GM23338 (cell line): ENCODE results near the gene CTBP2. TPM values are rescaled to one million over a fixed set of nuclear protein-coding genes. Genes with fewer than 3 reads are reported as not detected.

Experiments
- ATAC-seq: fragments of 200-7000 bp; cut with Tn5 transposase; 3 replicates; pipeline ENCODE4 v1.9.1; 2020
- DNase-seq: peaks from one replicate; pipeline ENCODE4 v3.0.0-alpha.2; 2015; ENCODE audit warnings: low spot score
- H2AFZ ChIP-seq: fragments of 200-600 bp; sonication (generic); 2 replicates; pipeline ENCODE4 v1.8.0; 2016; ENCODE audit warnings: antibody characterized with exemption, mild to moderate bottlenecking, moderate library complexity
- H3F3A ChIP-seq: fragments of 200-600 bp; sonication (generic); replicated peaks from 2 replicates; pipeline ENCODE4 v1.8.0; 2017; ENCODE audit warnings: antibody characterized with exemption, mixed run types, low read depth
- H3K27ac ChIP-seq: fragments of 200-600 bp; sonication (generic); 2 replicates; pipeline ENCODE4 v1.6.1; 2016; ENCODE audit warnings: low read depth
- H3K27me3 ChIP-seq: fragments of 200-600 bp; sonication (generic); 2 replicates; pipeline ENCODE4 v1.8.0; 2016; ENCODE audit warnings: mild to moderate bottlenecking, mixed run types, moderate library complexity; ENCODE audit not compliant: insufficient read depth
- H3K36me3 ChIP-seq: fragments of 200-600 bp; sonication (generic); 2 replicates; pipeline ENCODE4 v1.8.0; 2016; ENCODE audit warnings: mild to moderate bottlenecking; ENCODE audit not compliant: insufficient read depth
- H3K4me1 ChIP-seq: fragments of 200-600 bp; sonication (generic); 2 replicates; pipeline ENCODE4 v1.8.0; 2016; ENCODE audit warnings: mild to moderate bottlenecking, moderate library complexity; ENCODE audit not compliant: insufficient read depth
- H3K4me2 ChIP-seq: fragments of 200-600 bp; sonication (generic); 2 replicates; pipeline ENCODE4 v1.7.1; 2017; ENCODE audit warnings: mixed run types
- H3K4me3 ChIP-seq: fragments of 200-600 bp; sonication (generic); 2 replicates; pipeline ENCODE4 v1.6.1; 2016; ENCODE audit warnings: mixed run types
- H3K79me2 ChIP-seq: fragments of 200-600 bp; sonication (generic); replicated peaks from 2 replicates; pipeline ENCODE4 v1.8.0; 2017; ENCODE audit warnings: mild to moderate bottlenecking; ENCODE audit not compliant: insufficient read depth
- H3K9me2 ChIP-seq: fragments of 200-600 bp; sonication (generic); 2 replicates; pipeline ENCODE4 v1.8.0; 2017; ENCODE audit not compliant: insufficient read depth
- H4K20me1 ChIP-seq: fragments of 200-600 bp; sonication (generic); replicated peaks from 2 replicates; pipeline ENCODE4 v1.8.0; 2017; ENCODE audit warnings: mild to moderate bottlenecking; ENCODE audit not compliant: insufficient read depth
- H3K27ac Mint-ChIP-seq: 2 replicates; pipeline ENCODE4 v1.8.0; 2020; ENCODE audit warnings: inconsistent platforms, mild to moderate bottlenecking, moderate library complexity, mixed read lengths
- H3K27me3 Mint-ChIP-seq: 3 replicates; pipeline ENCODE4 v1.8.0; 2022; ENCODE audit warnings: low read depth, mild to moderate bottlenecking, moderate library complexity, mixed read lengths, inconsistent platforms; ENCODE audit not compliant: insufficient read depth, poor library complexity
- H3K36me3 Mint-ChIP-seq: 3 replicates; pipeline ENCODE4 v1.8.0; 2021; ENCODE audit warnings: low read depth, mild to moderate bottlenecking, inconsistent platforms, moderate library complexity, mixed read lengths
- H3K4me1 Mint-ChIP-seq: 3 replicates; pipeline ENCODE4 v1.8.0; 2020; ENCODE audit warnings: mild to moderate bottlenecking, inconsistent platforms, mixed read lengths
- H3K4me3 Mint-ChIP-seq: 3 replicates; pipeline ENCODE4 v1.8.0; 2021; ENCODE audit warnings: moderate library complexity, mild to moderate bottlenecking, inconsistent platforms, mixed read lengths
- H3K9me3 Mint-ChIP-seq: 3 replicates; pipeline ENCODE4 v1.8.0; 2020; ENCODE audit warnings: moderate library complexity, mild to moderate bottlenecking, inconsistent platforms, mixed read lengths
- CREB1 ChIP-seq: fragments of 250-450 bp; sonication (Bioruptor Pico); IDR thresholded peaks from 2 replicates; pipeline ENCODE4 v1.5.0; 2020; ENCODE audit warnings: low read depth, mild to moderate bottlenecking, moderate library complexity
- EZH2 ChIP-seq: fragments of 200-600 bp; sonication (generic); IDR thresholded peaks from one replicate; pipeline ENCODE4 v1.8.0; 2017; ENCODE audit warnings: antibody characterized with exemption, mild to moderate bottlenecking, low read depth; ENCODE audit not compliant: unreplicated experiment
- EZH2phosphoT487 ChIP-seq: fragments of 200-600 bp; sonication (generic); IDR thresholded peaks from one replicate; pipeline ENCODE4 v1.8.1; 2018; ENCODE audit warnings: antibody characterized with exemption; ENCODE audit not compliant: unreplicated experiment
- JUNB ChIP-seq: IDR thresholded peaks from one replicate; pipeline ENCODE4 v1.6.1; 2016; ENCODE audit warnings: antibody characterized with exemption; ENCODE audit not compliant: unreplicated experiment
- NANOG ChIP-seq: IDR thresholded peaks from 2 replicates; pipeline ENCODE4 v1.6.1; 2016; ENCODE audit warnings: antibody characterized with exemption, borderline replicate concordance
- POLR2AphosphoS5 ChIP-seq: IDR thresholded peaks from 2 replicates; pipeline ENCODE4 v1.6.1; 2016; ENCODE audit warnings: antibody characterized with exemption, low read depth
- STAT1 ChIP-seq: IDR thresholded peaks from one replicate; pipeline ENCODE4 v1.6.1; 2016; ENCODE audit warnings: antibody characterized with exemption; ENCODE audit not compliant: unreplicated experiment
- ZNF114 ChIP-seq: fragments of 250-450 bp; sonication (Bioruptor Pico); IDR thresholded peaks from 2 replicates; pipeline ENCODE4 v1.5.0; 2020; ENCODE audit warnings: mild to moderate bottlenecking, moderate library complexity
- ZNF331 ChIP-seq: fragments of 250-450 bp; sonication (Bioruptor Pico); IDR thresholded peaks from 2 replicates; pipeline ENCODE4 v1.5.0; 2020; ENCODE audit warnings: low read depth, mild to moderate bottlenecking, moderate library complexity
- polyA plus RNA-seq: library from polyadenylated mRNA; unstranded; fragments of >200 nt; fragmentation: Nextera tagmentation; extraction: Ambion mirVana; gene quantifications from 2 replicates; pipeline ENCODE4 v1.2.1, GENCODE V29; 2016
- total RNA-seq: library from RNA; depleted of rRNA; stranded (reverse); fragments of >200 nt; shearing (Covaris generic); gene quantifications from 2 replicates; pipeline ENCODE4 v1.2.3, GENCODE V29; 2014
- TF ChIP-seq, protein P1 (sequence below), 2 experiments: fragments of 200-600 bp in 1 of 2; sonication (generic) in 1 of 2; conservative IDR thresholded peaks; 2 replicates each; pipeline versions ENCODE4 v1.5.1 to v1.6.1; 2016 to 2017; ENCODE audit warnings: antibody characterized with exemption in 2 of 2, low read depth in 2 of 2, mild to moderate bottlenecking in 2 of 2, moderate library complexity in 1 of 2
- TF ChIP-seq, protein P2 (sequence below): IDR thresholded peaks from one replicate; pipeline ENCODE4 v1.6.1; 2018; ENCODE audit warnings: antibody characterized with exemption; ENCODE audit not compliant: unreplicated experiment
- TF ChIP-seq, protein P3 (sequence below): fragments of 250-450 bp; sonication (Bioruptor Pico); IDR thresholded peaks from 2 replicates; pipeline ENCODE4 v1.5.0; 2020; ENCODE audit warnings: mild to moderate bottlenecking, moderate library complexity
- TF ChIP-seq, protein P4 (sequence below): IDR thresholded peaks from 2 replicates; pipeline ENCODE4 v1.6.1; 2016; ENCODE audit warnings: antibody characterized with exemption

Gene CTBP2
- total and polyA plus RNA-seq, 2 experiments from 2014 or later: 133 to 265 TPM

DNA sequence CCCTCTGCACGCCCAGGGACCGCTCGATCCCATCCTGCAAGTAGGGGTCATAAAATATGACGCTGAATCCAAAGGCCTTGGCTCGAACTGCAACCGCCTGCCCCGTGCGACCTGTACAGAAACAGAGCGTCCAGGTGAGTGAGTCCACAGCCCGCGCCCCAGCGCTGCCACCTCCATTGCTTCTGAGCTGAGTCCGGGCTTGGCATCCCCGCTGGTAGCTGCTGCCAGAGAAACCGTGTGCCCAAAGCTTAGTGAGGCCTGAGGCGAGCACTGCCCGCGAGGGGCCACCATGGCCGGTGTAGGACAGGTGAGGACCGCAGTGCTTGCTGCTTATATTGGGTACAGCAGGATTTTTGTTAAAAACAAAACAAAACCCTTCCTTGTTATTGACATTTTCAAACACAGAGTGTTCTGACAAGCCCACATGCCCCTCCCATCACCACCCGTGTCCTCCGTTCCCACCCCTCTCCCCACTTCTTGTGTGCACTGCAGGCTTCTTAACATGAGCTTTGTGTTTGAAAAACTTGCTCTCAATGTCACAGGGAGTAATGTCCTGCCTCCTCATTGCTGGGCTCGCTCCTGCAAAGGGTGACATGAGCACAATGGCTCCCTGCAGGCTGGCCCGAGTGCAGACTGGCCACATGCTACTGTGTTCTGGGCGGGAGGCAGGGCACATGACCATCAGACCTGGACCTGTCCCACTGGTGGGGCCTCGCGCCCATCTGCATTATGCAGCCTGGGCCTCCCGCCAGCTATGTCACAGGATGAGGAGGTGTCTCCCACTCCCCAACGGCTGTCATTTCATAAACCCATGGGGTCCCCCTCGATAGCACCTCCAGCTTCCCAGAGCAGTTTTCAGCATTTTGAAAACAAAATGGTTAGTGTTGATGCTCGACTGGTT, 165.5 kb downstream of the CTBP2 start:
- Mint-ChIP-seq H3K36me3 (peaks cover 98% of the 10 kb centered on the region), H3K4me3 (no peak overlapping the region), H3K4me1 (peaks cover 2% of the 10 kb centered on the region; the same call in 1 of the 3 replicates), H3K27ac (no peak overlapping the region), H3K27me3 (peaks cover 67% of the 10 kb centered on the region), H3K9me3 (peaks cover 1% of the 10 kb centered on the region; the same call in 2 of the 3 replicates)
- no peak overlapping the region for H3K4me3 ChIP-seq
- ATAC-seq (no peak), DNase-seq (no peak)
- peaks cover 35% of the 10 kb centered on the region for H4K20me1 ChIP-seq
- no peaks in the 10 kb centered on the region; the same call in 1 of the 2 replicates for H3K4me1 ChIP-seq
- peaks cover 50% of the 10 kb centered on the region for H3F3A ChIP-seq
- H3K27me3 ChIP-seq: no peaks in the 10 kb centered on the region
- no peak for TF ChIP-seq EZH2phosphoT487
- no peak for TF ChIP-seq ZNF331 (CRISPR knock-in tag)
- TF ChIP-seq, protein P1, sequence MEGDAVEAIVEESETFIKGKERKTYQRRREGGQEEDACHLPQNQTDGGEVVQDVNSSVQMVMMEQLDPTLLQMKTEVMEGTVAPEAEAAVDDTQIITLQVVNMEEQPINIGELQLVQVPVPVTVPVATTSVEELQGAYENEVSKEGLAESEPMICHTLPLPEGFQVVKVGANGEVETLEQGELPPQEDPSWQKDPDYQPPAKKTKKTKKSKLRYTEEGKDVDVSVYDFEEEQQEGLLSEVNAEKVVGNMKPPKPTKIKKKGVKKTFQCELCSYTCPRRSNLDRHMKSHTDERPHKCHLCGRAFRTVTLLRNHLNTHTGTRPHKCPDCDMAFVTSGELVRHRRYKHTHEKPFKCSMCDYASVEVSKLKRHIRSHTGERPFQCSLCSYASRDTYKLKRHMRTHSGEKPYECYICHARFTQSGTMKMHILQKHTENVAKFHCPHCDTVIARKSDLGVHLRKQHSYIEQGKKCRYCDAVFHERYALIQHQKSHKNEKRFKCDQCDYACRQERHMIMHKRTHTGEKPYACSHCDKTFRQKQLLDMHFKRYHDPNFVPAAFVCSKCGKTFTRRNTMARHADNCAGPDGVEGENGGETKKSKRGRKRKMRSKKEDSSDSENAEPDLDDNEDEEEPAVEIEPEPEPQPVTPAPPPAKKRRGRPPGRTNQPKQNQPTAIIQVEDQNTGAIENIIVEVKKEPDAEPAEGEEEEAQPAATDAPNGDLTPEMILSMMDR (conservative IDR thresholded peaks at IDR 0.05; ENCODE audit: low read depth in 2 of 2): no peak
- no peak for TF ChIP-seq STAT1
- TF ChIP-seq, protein P2, sequence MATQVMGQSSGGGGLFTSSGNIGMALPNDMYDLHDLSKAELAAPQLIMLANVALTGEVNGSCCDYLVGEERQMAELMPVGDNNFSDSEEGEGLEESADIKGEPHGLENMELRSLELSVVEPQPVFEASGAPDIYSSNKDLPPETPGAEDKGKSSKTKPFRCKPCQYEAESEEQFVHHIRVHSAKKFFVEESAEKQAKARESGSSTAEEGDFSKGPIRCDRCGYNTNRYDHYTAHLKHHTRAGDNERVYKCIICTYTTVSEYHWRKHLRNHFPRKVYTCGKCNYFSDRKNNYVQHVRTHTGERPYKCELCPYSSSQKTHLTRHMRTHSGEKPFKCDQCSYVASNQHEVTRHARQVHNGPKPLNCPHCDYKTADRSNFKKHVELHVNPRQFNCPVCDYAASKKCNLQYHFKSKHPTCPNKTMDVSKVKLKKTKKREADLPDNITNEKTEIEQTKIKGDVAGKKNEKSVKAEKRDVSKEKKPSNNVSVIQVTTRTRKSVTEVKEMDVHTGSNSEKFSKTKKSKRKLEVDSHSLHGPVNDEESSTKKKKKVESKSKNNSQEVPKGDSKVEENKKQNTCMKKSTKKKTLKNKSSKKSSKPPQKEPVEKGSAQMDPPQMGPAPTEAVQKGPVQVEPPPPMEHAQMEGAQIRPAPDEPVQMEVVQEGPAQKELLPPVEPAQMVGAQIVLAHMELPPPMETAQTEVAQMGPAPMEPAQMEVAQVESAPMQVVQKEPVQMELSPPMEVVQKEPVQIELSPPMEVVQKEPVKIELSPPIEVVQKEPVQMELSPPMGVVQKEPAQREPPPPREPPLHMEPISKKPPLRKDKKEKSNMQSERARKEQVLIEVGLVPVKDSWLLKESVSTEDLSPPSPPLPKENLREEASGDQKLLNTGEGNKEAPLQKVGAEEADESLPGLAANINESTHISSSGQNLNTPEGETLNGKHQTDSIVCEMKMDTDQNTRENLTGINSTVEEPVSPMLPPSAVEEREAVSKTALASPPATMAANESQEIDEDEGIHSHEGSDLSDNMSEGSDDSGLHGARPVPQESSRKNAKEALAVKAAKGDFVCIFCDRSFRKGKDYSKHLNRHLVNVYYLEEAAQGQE: no peak
- TF ChIP-seq, protein P3, sequence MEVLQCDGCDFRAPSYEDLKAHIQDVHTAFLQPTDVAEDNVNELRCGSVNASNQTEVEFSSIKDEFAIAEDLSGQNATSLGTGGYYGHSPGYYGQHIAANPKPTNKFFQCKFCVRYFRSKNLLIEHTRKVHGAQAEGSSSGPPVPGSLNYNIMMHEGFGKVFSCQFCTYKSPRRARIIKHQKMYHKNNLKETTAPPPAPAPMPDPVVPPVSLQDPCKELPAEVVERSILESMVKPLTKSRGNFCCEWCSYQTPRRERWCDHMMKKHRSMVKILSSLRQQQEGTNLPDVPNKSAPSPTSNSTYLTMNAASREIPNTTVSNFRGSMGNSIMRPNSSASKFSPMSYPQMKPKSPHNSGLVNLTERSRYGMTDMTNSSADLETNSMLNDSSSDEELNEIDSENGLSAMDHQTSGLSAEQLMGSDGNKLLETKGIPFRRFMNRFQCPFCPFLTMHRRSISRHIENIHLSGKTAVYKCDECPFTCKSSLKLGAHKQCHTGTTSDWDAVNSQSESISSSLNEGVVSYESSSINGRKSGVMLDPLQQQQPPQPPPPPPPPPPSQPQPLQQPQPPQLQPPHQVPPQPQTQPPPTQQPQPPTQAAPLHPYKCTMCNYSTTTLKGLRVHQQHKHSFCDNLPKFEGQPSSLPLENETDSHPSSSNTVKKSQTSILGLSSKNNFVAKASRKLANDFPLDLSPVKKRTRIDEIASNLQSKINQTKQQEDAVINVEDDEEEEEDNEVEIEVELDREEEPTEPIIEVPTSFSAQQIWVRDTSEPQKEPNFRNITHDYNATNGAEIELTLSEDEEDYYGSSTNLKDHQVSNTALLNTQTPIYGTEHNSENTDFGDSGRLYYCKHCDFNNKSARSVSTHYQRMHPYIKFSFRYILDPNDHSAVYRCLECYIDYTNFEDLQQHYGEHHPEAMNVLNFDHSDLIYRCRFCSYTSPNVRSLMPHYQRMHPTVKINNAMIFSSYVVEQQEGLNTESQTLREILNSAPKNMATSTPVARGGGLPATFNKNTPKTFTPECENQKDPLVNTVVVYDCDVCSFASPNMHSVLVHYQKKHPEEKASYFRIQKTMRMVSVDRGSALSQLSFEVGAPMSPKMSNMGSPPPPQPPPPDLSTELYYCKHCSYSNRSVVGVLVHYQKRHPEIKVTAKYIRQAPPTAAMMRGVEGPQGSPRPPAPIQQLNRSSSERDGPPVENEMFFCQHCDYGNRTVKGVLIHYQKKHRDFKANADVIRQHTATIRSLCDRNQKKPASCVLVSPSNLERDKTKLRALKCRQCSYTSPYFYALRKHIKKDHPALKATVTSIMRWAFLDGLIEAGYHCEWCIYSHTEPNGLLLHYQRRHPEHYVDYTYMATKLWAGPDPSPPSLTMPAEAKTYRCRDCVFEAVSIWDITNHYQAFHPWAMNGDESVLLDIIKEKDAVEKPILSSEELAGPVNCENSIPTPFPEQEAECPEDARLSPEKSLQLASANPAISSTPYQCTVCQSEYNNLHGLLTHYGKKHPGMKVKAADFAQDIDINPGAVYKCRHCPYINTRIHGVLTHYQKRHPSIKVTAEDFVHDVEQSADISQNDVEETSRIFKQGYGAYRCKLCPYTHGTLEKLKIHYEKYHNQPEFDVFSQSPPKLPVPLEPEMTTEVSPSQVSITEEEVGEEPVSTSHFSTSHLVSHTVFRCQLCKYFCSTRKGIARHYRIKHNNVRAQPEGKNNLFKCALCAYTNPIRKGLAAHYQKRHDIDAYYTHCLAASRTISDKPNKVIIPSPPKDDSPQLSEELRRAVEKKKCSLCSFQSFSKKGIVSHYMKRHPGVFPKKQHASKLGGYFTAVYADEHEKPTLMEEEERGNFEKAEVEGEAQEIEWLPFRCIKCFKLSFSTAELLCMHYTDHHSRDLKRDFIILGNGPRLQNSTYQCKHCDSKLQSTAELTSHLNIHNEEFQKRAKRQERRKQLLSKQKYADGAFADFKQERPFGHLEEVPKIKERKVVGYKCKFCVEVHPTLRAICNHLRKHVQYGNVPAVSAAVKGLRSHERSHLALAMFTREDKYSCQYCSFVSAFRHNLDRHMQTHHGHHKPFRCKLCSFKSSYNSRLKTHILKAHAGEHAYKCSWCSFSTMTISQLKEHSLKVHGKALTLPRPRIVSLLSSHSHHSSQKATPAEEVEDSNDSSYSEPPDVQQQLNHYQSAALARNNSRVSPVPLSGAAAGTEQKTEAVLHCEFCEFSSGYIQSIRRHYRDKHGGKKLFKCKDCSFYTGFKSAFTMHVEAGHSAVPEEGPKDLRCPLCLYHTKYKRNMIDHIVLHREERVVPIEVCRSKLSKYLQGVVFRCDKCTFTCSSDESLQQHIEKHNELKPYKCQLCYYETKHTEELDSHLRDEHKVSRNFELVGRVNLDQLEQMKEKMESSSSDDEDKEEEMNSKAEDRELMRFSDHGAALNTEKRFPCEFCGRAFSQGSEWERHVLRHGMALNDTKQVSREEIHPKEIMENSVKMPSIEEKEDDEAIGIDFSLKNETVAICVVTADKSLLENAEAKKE: no peak
- TF ChIP-seq, protein P4, sequence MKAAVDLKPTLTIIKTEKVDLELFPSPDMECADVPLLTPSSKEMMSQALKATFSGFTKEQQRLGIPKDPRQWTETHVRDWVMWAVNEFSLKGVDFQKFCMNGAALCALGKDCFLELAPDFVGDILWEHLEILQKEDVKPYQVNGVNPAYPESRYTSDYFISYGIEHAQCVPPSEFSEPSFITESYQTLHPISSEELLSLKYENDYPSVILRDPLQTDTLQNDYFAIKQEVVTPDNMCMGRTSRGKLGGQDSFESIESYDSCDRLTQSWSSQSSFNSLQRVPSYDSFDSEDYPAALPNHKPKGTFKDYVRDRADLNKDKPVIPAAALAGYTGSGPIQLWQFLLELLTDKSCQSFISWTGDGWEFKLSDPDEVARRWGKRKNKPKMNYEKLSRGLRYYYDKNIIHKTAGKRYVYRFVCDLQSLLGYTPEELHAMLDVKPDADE: no peak
- TF ChIP-seq EZH2: no peak
- no peak for TF ChIP-seq JUNB
- no peak for TF ChIP-seq NANOG
- no peak for TF ChIP-seq POLR2AphosphoS5
- TF ChIP-seq CREB1 (CRISPR knock-in tag): no peak
- no peak for TF ChIP-seq ZNF114 (CRISPR knock-in tag)
- H3K27ac ChIP-seq: peak overlapping the region; percentile 59; the same call in 1 of the 2 replicates
- H3K79me2 ChIP-seq: peaks cover 5% of the 10 kb centered on the region
- H2AFZ ChIP-seq: no peak overlapping the region
- no peak overlapping the region for H3K4me2 ChIP-seq
- H3K9me2 ChIP-seq: no peaks in the 10 kb centered on the region
- peaks cover 35% of the 10 kb centered on the region for H3K36me3 ChIP-seq
